GM12874 (cell line): Measurements from ENCODE around the gene ZBTB17.

ENCODE experiments used
- TF ChIP-seq, protein P1 (sequence below): IDR thresholded peaks from 2 replicates; pipeline ENCODE4 v1.5.1; 2011; ENCODE audit warnings: low read depth, mild to moderate bottlenecking, control low read depth, low read length, moderate library complexity; ENCODE audit not compliant: insufficient read depth

The ZBTB17 gene

GRCh38 chr1:15945832-15946448, 30.0 kb downstream of the ZBTB17 start:
- TF ChIP-seq, protein P1, sequence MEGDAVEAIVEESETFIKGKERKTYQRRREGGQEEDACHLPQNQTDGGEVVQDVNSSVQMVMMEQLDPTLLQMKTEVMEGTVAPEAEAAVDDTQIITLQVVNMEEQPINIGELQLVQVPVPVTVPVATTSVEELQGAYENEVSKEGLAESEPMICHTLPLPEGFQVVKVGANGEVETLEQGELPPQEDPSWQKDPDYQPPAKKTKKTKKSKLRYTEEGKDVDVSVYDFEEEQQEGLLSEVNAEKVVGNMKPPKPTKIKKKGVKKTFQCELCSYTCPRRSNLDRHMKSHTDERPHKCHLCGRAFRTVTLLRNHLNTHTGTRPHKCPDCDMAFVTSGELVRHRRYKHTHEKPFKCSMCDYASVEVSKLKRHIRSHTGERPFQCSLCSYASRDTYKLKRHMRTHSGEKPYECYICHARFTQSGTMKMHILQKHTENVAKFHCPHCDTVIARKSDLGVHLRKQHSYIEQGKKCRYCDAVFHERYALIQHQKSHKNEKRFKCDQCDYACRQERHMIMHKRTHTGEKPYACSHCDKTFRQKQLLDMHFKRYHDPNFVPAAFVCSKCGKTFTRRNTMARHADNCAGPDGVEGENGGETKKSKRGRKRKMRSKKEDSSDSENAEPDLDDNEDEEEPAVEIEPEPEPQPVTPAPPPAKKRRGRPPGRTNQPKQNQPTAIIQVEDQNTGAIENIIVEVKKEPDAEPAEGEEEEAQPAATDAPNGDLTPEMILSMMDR: no peak

DNA sequence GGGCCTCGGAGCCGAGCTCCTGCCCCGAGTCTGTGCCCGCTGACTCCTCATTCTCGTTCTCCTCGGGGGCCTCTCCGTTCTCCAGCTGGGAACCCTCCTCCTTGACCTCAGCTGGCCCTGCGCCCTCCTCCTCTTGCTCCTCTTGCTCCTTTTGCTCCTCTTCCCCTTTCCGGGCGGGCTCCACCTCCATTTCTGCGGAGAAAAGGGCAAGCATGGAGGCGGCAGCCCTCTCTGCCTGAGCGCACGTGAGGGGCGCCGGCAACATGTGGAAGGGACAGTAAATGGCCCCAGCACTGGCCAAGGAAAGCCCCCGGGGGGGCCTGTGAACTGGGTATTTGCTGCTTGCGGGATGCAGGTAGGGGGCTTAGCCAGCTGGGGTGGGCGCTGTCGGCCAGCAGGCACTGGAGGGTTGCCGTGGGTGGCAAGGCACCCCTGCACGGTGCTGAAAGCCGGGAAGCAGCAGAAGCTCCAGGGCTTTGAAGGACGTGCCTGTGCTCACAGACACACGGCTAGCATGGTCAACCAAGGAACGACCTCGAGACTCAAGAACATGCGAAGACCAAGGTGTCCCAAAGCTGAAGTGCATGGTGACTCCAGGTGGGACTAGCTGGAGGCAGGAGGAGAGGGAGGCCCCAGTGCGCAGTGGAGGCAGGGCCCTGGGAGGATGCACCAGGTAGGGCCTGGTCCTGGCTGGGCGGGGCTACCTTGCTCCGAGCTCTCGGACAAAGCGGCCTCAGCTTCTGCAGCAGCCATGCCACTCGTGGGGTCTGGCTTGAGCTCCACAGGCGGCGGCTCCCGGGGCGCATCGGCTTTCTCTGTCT, 30.7 kb downstream of the ZBTB17 start:
- TF ChIP-seq, protein P1: no peak

DNA sequence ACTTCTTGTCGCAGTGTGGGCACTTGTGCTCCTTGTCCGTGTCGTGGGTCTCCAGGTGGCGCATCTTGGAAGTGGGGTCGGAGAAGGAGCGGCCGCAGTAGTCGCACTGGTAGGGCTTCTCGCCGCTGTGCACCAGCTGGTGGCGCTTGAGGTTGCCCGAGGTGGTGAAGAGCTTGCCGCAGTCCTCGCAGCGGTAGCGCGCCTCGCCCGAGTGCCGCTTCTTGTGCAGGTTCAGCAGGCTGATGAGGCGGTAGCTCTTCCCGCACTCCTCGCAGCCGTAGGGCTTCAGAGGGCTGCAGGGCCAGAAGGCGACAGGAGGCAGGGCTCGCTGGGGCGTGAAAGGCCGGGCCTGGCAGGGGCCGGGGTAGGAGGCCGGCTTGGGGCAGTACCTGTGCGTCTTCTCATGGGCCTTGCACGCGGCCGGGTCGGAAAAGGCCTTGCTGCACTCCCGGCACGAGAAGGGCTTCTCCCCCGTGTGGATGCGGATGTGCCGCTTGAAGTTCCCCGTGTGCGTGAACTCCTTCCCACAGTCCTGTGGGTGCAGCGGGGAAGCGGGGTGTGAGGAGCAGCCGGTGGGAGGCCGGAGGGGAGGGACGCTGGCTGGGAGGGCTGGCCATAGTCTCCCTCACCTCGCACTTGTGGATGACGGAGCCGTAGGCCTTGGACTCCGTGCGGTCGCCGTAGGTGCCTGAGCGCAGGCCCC, 31.4 kb downstream of the ZBTB17 start:
- TF ChIP-seq, protein P1: no peak

DNA sequence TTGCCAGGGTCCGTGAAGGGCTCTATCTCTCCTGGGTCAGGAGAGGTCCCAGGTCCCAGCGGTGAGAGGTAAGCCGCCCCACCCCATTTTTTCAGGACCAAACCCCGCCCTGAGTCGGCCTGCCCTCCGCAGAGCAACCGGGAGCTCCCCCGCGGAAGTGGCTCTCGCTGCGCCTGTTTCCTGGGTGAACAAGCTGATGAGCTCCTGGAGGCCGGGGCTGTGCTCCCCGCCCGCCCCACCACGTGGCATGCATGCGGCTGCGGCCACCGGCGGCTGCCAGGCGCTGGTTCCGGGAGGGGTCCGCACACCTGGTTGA, 32.0 kb downstream of the ZBTB17 start:
- TF ChIP-seq, protein P1: no peak

- TF ChIP-seq, protein P1: no peak
These were observed 32.4 kb downstream of the ZBTB17 start for GRCh38 chr1:15943328-15943991.

GRCh38 chr1:15942661-15943327, 33.1 kb downstream of the ZBTB17 start:
- TF ChIP-seq, protein P1: no peak
